K562 (cell line): ENCODE results near the gene TOX2. TPM values are rescaled to one million over a fixed set of nuclear protein-coding genes. Genes with fewer than 3 reads are reported as not detected.

Experiments used
- ADNP ChIP-seq: fragments of 200-800 bp; sonication (Bioruptor generic); IDR thresholded peaks from 2 replicates; pipeline ENCODE4 v1.6.1; 2016; ENCODE audit warnings: missing genetic modification characterization, missing compliant biosample characterization
- ARID1B ChIP-seq: fragments of 450-650 bp; IDR thresholded peaks from 2 replicates; pipeline ENCODE4 v1.6.1; 2016; ENCODE audit warnings: antibody characterized with exemption, mild to moderate bottlenecking, inconsistent platforms
- C11orf30 ChIP-seq: fragments of 450-650 bp; IDR thresholded peaks from 2 replicates; pipeline ENCODE4 v1.6.1; 2016; ENCODE audit warnings: low read depth, mild to moderate bottlenecking
- CHAMP1 ChIP-seq: fragments of 450-650 bp; IDR thresholded peaks from 2 replicates; pipeline ENCODE4 v1.6.1; 2016; ENCODE audit warnings: mild to moderate bottlenecking
- DPF2 ChIP-seq: fragments of 450-650 bp; IDR thresholded peaks from 2 replicates; pipeline ENCODE4 v1.6.1; 2016
- ELF4 ChIP-seq: fragments of 450-650 bp; formaldehyde crosslinking; IDR thresholded peaks from 2 replicates; pipeline ENCODE4 v1.4.0; 2022; ENCODE audit warnings: missing genetic modification characterization
- HINFP ChIP-seq: fragments of 450-650 bp; conservative IDR thresholded peaks from 2 replicates; pipeline ENCODE4 v1.6.1; 2016; ENCODE audit warnings: missing genetic modification characterization, low read depth, mild to moderate bottlenecking, control low read depth, missing compliant biosample characterization
- JUNB ChIP-seq: fragments of 450-650 bp; formaldehyde crosslinking; conservative IDR thresholded peaks from 2 replicates; pipeline ENCODE4 v1.4.0; 2020; ENCODE audit warnings: mild to moderate bottlenecking
- JUND ChIP-seq, 2 experiments: IDR thresholded peaks; 2 replicates in 1 of 2; 3 replicates in 1 of 2; pipeline ENCODE4 v1.6.1; 2011; ENCODE audit warnings: borderline replicate concordance in 2 of 2, low read depth in 2 of 2, low read length in 2 of 2, improper control_type of control experiment in 1 of 2, missing biosample characterization in 1 of 2, missing genetic modification characterization in 1 of 2, missing genetic modification reagents in 1 of 2
- L3MBTL2 ChIP-seq: fragments of 450-650 bp; IDR thresholded peaks from 2 replicates; pipeline ENCODE4 v1.6.1; 2016; ENCODE audit warnings: mild to moderate bottlenecking, moderate library complexity
- MAFF ChIP-seq: IDR thresholded peaks from 2 replicates; pipeline ENCODE4 v1.6.1; 2012; ENCODE audit warnings: low read length, improper control_type of control experiment
- MXI1 ChIP-seq: IDR thresholded peaks from 2 replicates; pipeline ENCODE4 v1.6.1; 2011; ENCODE audit warnings: low read depth, mild to moderate bottlenecking, improper control_type of control experiment, low read length
- NRF1 ChIP-seq, 2 experiments: fragments of 450-650 bp; IDR thresholded peaks in 1 of 2; conservative IDR thresholded peaks in 1 of 2; 2 replicates each; pipeline ENCODE4 v1.6.1; 2014; ENCODE audit warnings: mild to moderate bottlenecking in 2 of 2
- PTRF ChIP-seq: fragments of 450-650 bp; IDR thresholded peaks from 2 replicates; pipeline ENCODE4 v1.6.1; 2016; ENCODE audit warnings: mild to moderate bottlenecking, missing genetic modification characterization, missing compliant biosample characterization
- TAF7 ChIP-seq: fragments of 450-650 bp; IDR thresholded peaks from 2 replicates; pipeline ENCODE4 v1.6.1; 2016; ENCODE audit warnings: missing genetic modification characterization, missing compliant biosample characterization
- TAL1 ChIP-seq: fragments of 450-650 bp; IDR thresholded peaks from 2 replicates; pipeline ENCODE4 v1.6.1; 2016; ENCODE audit warnings: mild to moderate bottlenecking
- TEAD2 ChIP-seq: fragments of 450-650 bp; IDR thresholded peaks from 2 replicates; pipeline ENCODE4 v1.6.1; 2016; ENCODE audit warnings: missing genetic modification characterization, control low read depth, missing compliant biosample characterization
- ZBTB8A ChIP-seq: fragments of 450-650 bp; IDR thresholded peaks from 2 replicates; pipeline ENCODE4 v1.6.1; 2018; ENCODE audit warnings: mild to moderate bottlenecking, moderate library complexity; ENCODE audit not compliant: partially characterized antibody
- ZFP30 ChIP-seq: fragments of 250-450 bp; sonication (Bioruptor Pico); IDR thresholded peaks from 2 replicates; pipeline ENCODE4 v1.8.0; 2022; ENCODE audit warnings: moderate library complexity, mild to moderate bottlenecking, inconsistent platforms, borderline replicate concordance
- ZFX ChIP-seq: sonication (generic); formaldehyde crosslinking; IDR thresholded peaks from 2 replicates; pipeline ENCODE4 v1.8.0; 2022; ENCODE audit warnings: mild to moderate bottlenecking, missing genetic modification reagents, moderate library complexity
- ZKSCAN8 ChIP-seq: fragments of 200-800 bp; sonication (Bioruptor generic); IDR thresholded peaks from 2 replicates; pipeline ENCODE4 v1.6.1; 2016; ENCODE audit warnings: missing genetic modification characterization, missing compliant biosample characterization
- ZNF174 ChIP-seq: fragments of 250-450 bp; sonication (Bioruptor Pico); IDR thresholded peaks from 2 replicates; pipeline ENCODE4 v1.4.0; 2020; ENCODE audit warnings: mild to moderate bottlenecking
- ZNF316 ChIP-seq: fragments of 450-650 bp; IDR thresholded peaks from 2 replicates; pipeline ENCODE4 v1.6.1; 2016
- ZNF347 ChIP-seq: fragments of 450-650 bp; formaldehyde crosslinking; IDR thresholded peaks from 2 replicates; pipeline ENCODE4 v1.4.0; 2020; ENCODE audit warnings: low read depth, mild to moderate bottlenecking, moderate library complexity
- ZNF586 ChIP-seq: fragments of 450-650 bp; formaldehyde crosslinking; conservative IDR thresholded peaks from 2 replicates; pipeline ENCODE4 v1.4.0; 2020; ENCODE audit warnings: mild to moderate bottlenecking, moderate library complexity
- ZNF644 ChIP-seq: fragments of 200-800 bp; sonication (Bioruptor generic); IDR thresholded peaks from 2 replicates; pipeline ENCODE4 v1.6.1; 2016; ENCODE audit warnings: low read depth, missing genetic modification characterization, missing compliant biosample characterization
- ZNF668 ChIP-seq: fragments of 250-450 bp; sonication (Bioruptor Pico); IDR thresholded peaks from 2 replicates; pipeline ENCODE4 v1.8.0; 2022; ENCODE audit warnings: mild to moderate bottlenecking, inconsistent platforms
- polyA plus RNA-seq, 8 experiments: library from polyadenylated mRNA; depleted of rRNA in 4 of 8; stranded (reverse) in 5 of 8; unstranded in 3 of 8; fragments of >200 nt; fragmentation: Nextera tagmentation in 2 of 8; fragmentation: Illumina TruSeq in 1 of 8; extraction: Ambion mirVana in 2 of 8; extraction: Trizol in 1 of 8; gene quantifications; 2 replicates each; pipeline versions ENCODE4 v1.2.1 to v1.2.3, GENCODE V29; 2011 to 2014; ENCODE audit warnings: inconsistent platforms in 1 of 8, missing spikeins in 1 of 8
- total RNA-seq, 7 experiments: library from RNA; depleted of rRNA in 6 of 7; stranded (reverse); fragments of >200 nt in 6 of 7; fragmentation: Illumina TruSeq in 2 of 7; extraction: Trizol in 2 of 7; gene quantifications; 2 replicates each; pipeline versions ENCODE4 v1.2.1 to v1.2.3, GENCODE V29; 2011 to 2021; ENCODE audit warnings: low replicate concordance in 1 of 7

The TOX2 gene
- total and polyA plus RNA-seq, 9 of the 15 experiments (the other 6 are each of a cell fraction or from before 2014, with no cell fraction given) = not detected

GRCh38 chr20:44097521-44098255 is 183.0 kb downstream of the TOX2 start (continued):
- TF ChIP-seq CHAMP1 (no peak), TEAD2 (0 out of 2 replicates have a peak, but pooled peaks have one; percentile 34), ZKSCAN8 (peak; percentile 75; the same call in 1 of the 2 replicates), JUNB (CRISPR knock-in tag) (no peak), MAFF (peak; percentile 75), TAF7 (no peak), PTRF (tag) (peak; percentile 76), JUND (IDR thresholded peaks at IDR 0.05; ENCODE audit: borderline replicate concordance, low read depth, low read length) (no peak), JUND (tag; IDR thresholded peaks at IDR 0.05; ENCODE audit: borderline replicate concordance, low read depth, low read length) (peak; percentile 71; the same call in 2 of the 3 replicates), ZBTB8A (no peak), MXI1 (no peak), DPF2 (peak; percentile 28; the same call in 1 of the 2 replicates), ELF4 (CRISPR knock-in tag) (0 out of 2 replicates have a peak, but pooled peaks have one; percentile 36), C11orf30 (peak; percentile 87), ZNF644 (0 out of 2 replicates have a peak, but pooled peaks have one; percentile 36), TAL1 (peak; percentile 25; the same call in 1 of the 2 replicates), NRF1 (conservative IDR thresholded peaks at IDR 0.05 in 1 of 2, IDR thresholded peaks at IDR 0.05 in 1 of 2) (no peak), ARID1B (peak; percentile 48; the same call in 1 of the 2 replicates), ZNF668 (CRISPR knock-in tag) (no peak), ZFP30 (CRISPR knock-in tag) (no peak), ZNF316 (peak; percentile 86), HINFP (peak; percentile 40; the same call in 1 of the 2 replicates), ZNF347 (CRISPR knock-in tag) (no peak), ZNF174 (CRISPR knock-in tag) (no peak), L3MBTL2 (peak; percentile 43; the same call in 1 of the 2 replicates), ZNF586 (CRISPR knock-in tag) (no peak), ADNP (tag) (no peak), ZFX (0 out of 2 replicates have a peak, but pooled peaks have one; percentile 18)
